SU-DHL-6 (cell line): ENCODE results near the gene HBB.

ENCODE experiments used
- H2AFZ ChIP-seq: fragments of 200-600 bp; sonication (generic); 2 replicates; pipeline ENCODE4 v1.6.1; 2014; ENCODE audit warnings: low read depth, mild to moderate bottlenecking, moderate library complexity, mixed read lengths, antibody characterized with exemption, low read length; ENCODE audit not compliant: severe bottlenecking
- H3F3A ChIP-seq: fragments of 200-600 bp; shearing (Covaris generic); 2 replicates; pipeline ENCODE4 v1.6.0; 2016; ENCODE audit warnings: antibody characterized with exemption, mild to moderate bottlenecking; ENCODE audit not compliant: insufficient read depth
- H3K27ac ChIP-seq: fragments of 200-600 bp; sonication (generic); 2 replicates; pipeline ENCODE4 v1.5.1; 2016; ENCODE audit warnings: low read depth, mild to moderate bottlenecking, low read length, moderate library complexity, mixed read lengths
- H3K27me3 ChIP-seq: fragments of 200-600 bp; sonication (generic), shearing (Covaris generic); 2 replicates; pipeline ENCODE4 v1.6.0; 2014; ENCODE audit warnings: mild to moderate bottlenecking, low read length
- H3K36me3 ChIP-seq: fragments of 200-600 bp; sonication (generic); 2 replicates; pipeline ENCODE4 v1.6.1; 2014; ENCODE audit warnings: mild to moderate bottlenecking, low read length, mixed read lengths
- H3K4me2 ChIP-seq: fragments of 300-600, 200-600 bp; shearing (Covaris generic), sonication (generic); 2 replicates; pipeline ENCODE4 v1.6.0; 2014; ENCODE audit warnings: low read length, low read depth, mild to moderate bottlenecking; ENCODE audit not compliant: poor library complexity, severe bottlenecking
- H3K4me3 ChIP-seq: fragments of 200-600 bp; sonication (generic); 2 replicates; pipeline ENCODE4 v1.5.1; 2014; ENCODE audit warnings: antibody characterized with exemption, low read length, mild to moderate bottlenecking, mixed read lengths; ENCODE audit not compliant: insufficient read depth, poor library complexity, severe bottlenecking
- H3K79me2 ChIP-seq: fragments of 200-600 bp; sonication (generic); 2 replicates; pipeline ENCODE4 v1.6.1; 2014; ENCODE audit warnings: mild to moderate bottlenecking, low read length, moderate library complexity; ENCODE audit not compliant: insufficient read depth
- H3K9ac ChIP-seq: fragments of 200-600 bp; sonication (generic); 2 replicates; pipeline ENCODE4 v1.7.0; 2014; ENCODE audit warnings: mild to moderate bottlenecking, low read length
- H3K9me2 ChIP-seq: fragments of 200-600 bp; sonication (generic); replicated peaks from 2 replicates; pipeline ENCODE4 v1.6.1; 2014; ENCODE audit warnings: low read length; ENCODE audit not compliant: insufficient read depth
- H3K9me3 ChIP-seq: fragments of 200-600 bp; sonication (generic); 2 replicates; pipeline ENCODE4 v1.6.1; 2014; ENCODE audit warnings: low read length, mixed read lengths; ENCODE audit not compliant: insufficient read depth
- H4K20me1 ChIP-seq: fragments of 200-600 bp; sonication (generic); 2 replicates; pipeline ENCODE4 v1.6.1; 2014; ENCODE audit warnings: low read depth, mild to moderate bottlenecking, antibody characterized with exemption, low read length, moderate library complexity, mixed read lengths
- CTCF ChIP-seq: fragments of 200-600 bp; sonication (generic); IDR thresholded peaks from one replicate; pipeline ENCODE4 v1.5.1; 2017; ENCODE audit warnings: antibody characterized with exemption, mild to moderate bottlenecking, low read length, moderate library complexity; ENCODE audit not compliant: insufficient read depth, poor library complexity, severe bottlenecking
- EZH2phosphoT487 ChIP-seq: fragments of 200-600 bp; sonication (generic), shearing (Covaris generic); conservative IDR thresholded peaks from 2 replicates; pipeline ENCODE4 v1.6.1; 2018; ENCODE audit warnings: mild to moderate bottlenecking, antibody characterized with exemption, low read length, moderate library complexity, mixed read lengths

HBB gene

GRCh38 chr11:5241458-5241857 is 14.6 kb upstream of the HBB start:
- Histone ChIP-seq H3K9me3 (no peaks in the 10 kb centered on the region), H2AFZ (no peak overlapping the region), H3K27ac (no peak overlapping the region), H3F3A (no peaks in the 10 kb centered on the region), H3K79me2 (no peaks in the 10 kb centered on the region), H3K4me2 (no peak overlapping the region), H4K20me1 (no peaks in the 10 kb centered on the region), H3K27me3 (no peaks in the 10 kb centered on the region), H3K9ac (no peak overlapping the region), H3K4me3 (no peak overlapping the region), H3K9me2 (no peaks in the 10 kb centered on the region), H3K36me3 (no peaks in the 10 kb centered on the region)
- TF ChIP-seq EZH2phosphoT487 (no peak), CTCF (no peak)

GRCh38 chr11:5240458-5240857 is 13.6 kb upstream of the HBB start:
- Histone ChIP-seq H4K20me1 (no peaks in the 10 kb centered on the region), H3K79me2 (no peaks in the 10 kb centered on the region), H3K4me2 (no peak overlapping the region), H3F3A (no peaks in the 10 kb centered on the region), H3K36me3 (no peaks in the 10 kb centered on the region), H3K27me3 (no peaks in the 10 kb centered on the region), H3K4me3 (no peak overlapping the region), H3K9ac (no peak overlapping the region), H2AFZ (no peak overlapping the region), H3K9me2 (no peaks in the 10 kb centered on the region), H3K9me3 (no peaks in the 10 kb centered on the region), H3K27ac (no peak overlapping the region)
- TF ChIP-seq CTCF = no peak
- no peak for TF ChIP-seq EZH2phosphoT487

- Histone ChIP-seq H4K20me1 (no peaks in the 10 kb centered on the region), H3K27me3 (no peaks in the 10 kb centered on the region), H3K36me3 (no peaks in the 10 kb centered on the region), H3F3A (no peaks in the 10 kb centered on the region), H3K9me3 (no peaks in the 10 kb centered on the region), H3K9me2 (no peaks in the 10 kb centered on the region), H2AFZ (no peak overlapping the region), H3K27ac (no peak overlapping the region), H3K79me2 (no peaks in the 10 kb centered on the region), H3K4me2 (no peak overlapping the region), H3K4me3 (no peak overlapping the region), H3K9ac (no peak overlapping the region)
- TF ChIP-seq CTCF (no peak), EZH2phosphoT487 (no peak)
Measured at GRCh38 chr11:5240056-5240455, 13.2 kb upstream of the HBB start.

- TF ChIP-seq EZH2phosphoT487 (no peak), CTCF (no peak)
- no peaks in the 10 kb centered on the region for H3F3A ChIP-seq
- H3K9me2 ChIP-seq = no peaks in the 10 kb centered on the region
- no peak overlapping the region for H3K4me2 ChIP-seq
- no peak overlapping the region for H2AFZ ChIP-seq
- no peaks in the 10 kb centered on the region for H3K9me3 ChIP-seq
- H3K79me2 ChIP-seq = no peaks in the 10 kb centered on the region
- no peak overlapping the region for H3K4me3 ChIP-seq
- H3K36me3 ChIP-seq = no peaks in the 10 kb centered on the region
- H4K20me1 ChIP-seq = no peaks in the 10 kb centered on the region
- H3K9ac ChIP-seq = no peak overlapping the region
- H3K27ac ChIP-seq = no peak overlapping the region
- no peaks in the 10 kb centered on the region for H3K27me3 ChIP-seq
Measured at GRCh38 chr11:5239046-5239445, 12.2 kb upstream of the HBB start.
